Stimulated activated CD8-positive, alpha-beta memory T cell treated with anti-CD3 and anti-CD28 coated beads, Interleukin-12 subunit alpha, Interleukin-12 subunit beta, amount 100 ng/mL, for 24 hours (primary cell): ENCODE results near the gene SLC2A14.
"Not testable (repeated sequence)": the region's sequence is repeated elsewhere in the genome, so short reads cannot be mapped to it uniquely, and the experiment has no call there.

Experiments
- DNase-seq: peaks from one replicate; pipeline ENCODE4 v3.0.0-alpha.2; 2020; ENCODE audit errors: extremely low read depth

The SLC2A14 gene

DNA sequence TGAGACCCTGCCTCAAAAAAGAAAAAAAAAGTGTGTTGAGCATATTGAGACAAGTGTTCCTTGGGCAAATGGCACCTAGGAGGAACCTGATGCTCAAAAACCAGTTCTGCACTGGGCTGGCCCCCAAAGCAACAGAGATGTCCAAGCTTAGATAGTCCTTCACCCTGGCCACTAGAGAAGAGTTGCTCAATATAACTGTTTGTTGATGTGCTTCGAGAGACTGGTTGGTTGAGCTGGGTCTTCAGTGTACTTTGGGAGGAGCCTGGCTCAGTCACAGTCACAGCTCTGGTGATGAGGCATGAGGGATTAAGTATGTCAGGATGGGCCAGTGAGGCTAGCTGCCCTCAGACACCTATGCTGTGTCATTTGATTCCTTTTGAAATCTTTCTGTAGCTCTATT is 38.0 kb downstream of the SLC2A14 start:
- DNase-seq, result no peak

DNA sequence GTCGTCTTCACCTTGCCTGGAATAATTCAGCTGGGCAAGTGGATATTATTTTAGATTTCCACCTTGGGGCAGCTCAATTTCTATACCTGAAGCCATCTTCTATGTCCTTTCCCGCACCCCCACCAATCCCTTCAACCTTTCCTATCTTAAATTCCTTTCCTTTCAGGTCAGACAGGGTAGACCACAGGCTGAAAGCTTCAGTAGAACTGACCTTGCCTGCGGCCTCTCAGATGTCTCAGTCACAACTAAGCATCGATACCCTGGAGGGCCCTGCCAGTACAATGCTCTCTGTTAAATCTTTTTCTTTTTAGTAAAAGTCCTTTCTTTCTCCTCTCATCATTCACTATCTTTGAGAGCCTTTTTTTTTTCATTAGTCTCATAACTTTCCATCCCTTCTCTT is 38.9 kb downstream of the SLC2A14 start:
- no peak for DNase-seq

DNA sequence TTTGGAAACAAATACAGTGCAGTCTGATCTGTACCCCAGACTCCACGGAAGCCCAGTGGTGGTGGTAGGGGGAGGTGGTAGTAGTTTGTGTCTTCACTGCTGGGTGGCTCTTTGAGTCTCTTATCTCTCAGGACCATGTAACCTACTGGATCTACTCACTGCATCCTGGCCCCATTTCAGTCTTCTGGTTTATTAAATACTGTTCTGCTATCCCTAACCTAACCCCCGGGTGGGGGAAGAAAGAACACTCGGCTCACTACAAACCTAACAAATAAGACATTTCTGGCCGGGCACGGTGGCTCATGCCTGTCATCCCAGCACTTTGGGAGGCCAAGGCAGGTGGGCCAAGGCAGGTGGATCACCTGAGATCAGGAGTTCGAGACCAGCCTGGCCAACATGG is 39.5 kb downstream of the SLC2A14 start:
- not testable (repeated sequence) for DNase-seq

DNA sequence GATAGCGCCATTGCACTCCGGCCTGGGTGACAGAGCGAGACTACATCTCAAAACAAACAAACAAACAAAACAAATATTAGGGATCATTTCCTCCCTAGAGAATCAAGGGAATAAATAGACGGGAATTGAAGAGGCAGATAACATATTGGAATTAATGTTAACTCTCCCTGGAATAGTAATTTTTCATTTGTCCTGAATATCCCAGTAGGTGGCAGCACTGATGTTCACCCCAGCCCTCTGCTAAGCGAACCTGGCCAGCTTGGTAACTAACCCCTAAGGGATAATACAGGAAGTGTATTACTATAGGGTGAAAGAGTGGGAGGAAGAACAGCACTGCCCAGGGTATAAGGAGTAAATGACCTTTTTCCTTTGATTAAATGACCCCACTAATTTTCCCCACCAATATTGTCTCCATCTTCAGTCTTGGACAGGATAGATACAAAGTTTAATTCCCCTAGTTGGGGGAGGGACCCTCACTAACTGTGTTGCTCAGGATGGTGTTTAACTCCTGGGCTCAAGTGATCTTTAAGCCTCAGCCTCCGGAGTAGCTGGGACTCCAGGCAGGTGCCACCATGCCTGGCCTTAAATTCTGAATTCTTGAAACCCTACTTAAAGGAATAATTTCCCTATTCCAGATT is 40.5 kb downstream of the SLC2A14 start:
- DNase-seq, result no peak

DNA sequence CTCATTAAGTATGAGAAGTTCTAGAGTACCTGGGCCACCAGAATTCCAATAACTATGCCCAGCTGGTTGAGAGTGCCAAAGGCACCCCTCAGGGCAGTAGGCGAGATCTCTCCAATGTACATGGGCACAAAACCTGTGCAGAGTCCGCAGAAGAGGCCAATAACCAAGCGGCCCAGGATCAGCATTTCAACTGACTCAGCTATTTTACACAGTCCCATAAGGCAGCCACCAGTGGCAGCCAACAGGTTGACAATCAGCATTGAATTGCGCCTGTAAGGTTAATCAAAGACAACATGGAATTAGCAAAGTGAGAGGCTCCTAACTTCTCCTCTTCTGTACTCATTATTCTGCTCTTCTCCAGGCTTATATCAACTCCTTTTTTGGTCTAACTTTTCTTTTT is 43.0 kb downstream of the SLC2A14 start:
- not testable (repeated sequence) for DNase-seq

DNA sequence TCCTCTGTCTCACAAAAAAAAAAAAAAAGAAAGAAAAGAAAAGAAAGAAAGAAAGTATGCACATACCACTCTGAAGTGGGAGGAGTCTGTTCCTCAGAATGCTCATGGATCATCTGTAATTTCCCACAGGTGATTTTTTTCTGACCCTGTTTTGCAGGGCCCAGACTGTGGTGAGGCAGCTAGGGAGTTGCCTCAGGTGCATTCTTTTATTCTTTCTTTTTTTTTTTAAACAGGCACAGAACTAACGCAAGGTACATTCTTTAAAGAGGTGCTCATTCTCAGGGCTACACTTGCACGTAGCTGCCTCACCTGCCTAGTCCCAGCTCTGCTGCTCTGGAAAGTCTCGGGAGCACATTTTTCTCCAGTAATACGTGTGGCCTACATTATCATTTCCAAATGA is 47.0 kb downstream of the SLC2A14 start:
- DNase-seq, result not testable (repeated sequence)

DNA sequence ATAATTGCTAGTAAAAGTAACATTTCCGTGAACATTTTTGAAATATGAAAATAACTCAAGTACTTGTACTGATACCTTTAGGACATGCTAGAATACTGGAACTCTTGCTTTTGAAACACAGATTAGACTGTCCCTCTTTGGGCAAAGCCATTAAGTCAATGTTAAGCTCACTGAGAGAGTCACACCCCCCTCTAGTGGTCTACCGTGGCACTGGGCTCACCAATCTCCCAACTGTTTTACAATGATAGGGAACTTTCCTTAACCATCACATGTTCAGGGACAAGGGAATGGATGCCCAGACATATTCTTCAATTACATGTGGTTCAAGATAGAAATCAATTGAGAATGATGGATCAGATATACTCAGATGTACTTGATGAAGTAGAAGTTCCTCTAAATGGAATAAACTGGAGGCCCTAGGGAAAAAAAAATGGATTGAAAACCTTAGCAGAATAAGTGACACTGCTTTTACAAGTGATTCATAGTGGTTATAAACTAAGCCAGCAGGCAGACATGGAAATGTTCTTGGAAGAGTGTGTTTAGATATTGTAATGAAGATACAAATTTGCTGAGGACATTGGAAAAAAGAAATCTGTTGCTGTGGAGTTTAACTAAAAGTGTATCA is 65.7 kb downstream of the SLC2A14 start:
- no peak for DNase-seq

DNA sequence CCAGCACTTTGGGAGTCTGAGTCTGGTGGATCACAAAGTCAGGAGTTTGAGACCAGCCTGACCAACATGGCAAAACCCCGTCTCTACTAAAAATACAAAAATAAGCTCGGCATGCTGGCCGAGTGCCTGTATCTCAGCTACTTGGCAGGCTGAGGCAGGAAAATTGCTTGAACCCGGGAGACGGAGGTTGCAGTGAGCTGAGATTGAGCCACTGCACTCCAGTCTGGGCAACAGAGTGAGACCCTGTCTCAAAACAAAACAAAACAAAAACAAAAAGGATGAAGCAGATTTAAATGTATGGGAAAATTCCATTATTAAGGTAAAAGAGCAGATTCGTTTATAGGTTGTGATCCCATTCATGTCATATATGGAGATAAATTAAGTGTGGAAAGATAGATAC is 66.4 kb downstream of the SLC2A14 start:
- not testable (repeated sequence) for DNase-seq

DNA sequence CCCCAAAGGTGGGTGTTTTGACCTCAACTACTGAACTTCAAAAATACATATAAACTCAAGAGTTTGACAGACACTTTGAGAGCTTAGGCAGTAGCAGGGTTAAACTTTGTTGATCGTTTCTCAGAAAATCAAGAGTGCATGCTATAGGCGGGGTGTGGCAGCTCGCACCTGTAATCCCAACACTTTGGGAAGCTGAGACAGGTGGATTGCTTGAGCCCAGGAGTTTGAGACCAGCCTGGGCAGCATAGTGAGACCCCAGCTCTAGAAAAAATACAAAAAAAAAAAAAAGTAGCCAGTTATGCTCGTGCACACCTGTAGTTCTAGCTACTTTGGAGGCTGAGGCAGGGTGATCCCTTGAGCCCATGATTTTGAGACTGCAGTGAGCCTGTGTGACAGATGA is 71.3 kb downstream of the SLC2A14 start:
- DNase-seq, result no peak

DNA sequence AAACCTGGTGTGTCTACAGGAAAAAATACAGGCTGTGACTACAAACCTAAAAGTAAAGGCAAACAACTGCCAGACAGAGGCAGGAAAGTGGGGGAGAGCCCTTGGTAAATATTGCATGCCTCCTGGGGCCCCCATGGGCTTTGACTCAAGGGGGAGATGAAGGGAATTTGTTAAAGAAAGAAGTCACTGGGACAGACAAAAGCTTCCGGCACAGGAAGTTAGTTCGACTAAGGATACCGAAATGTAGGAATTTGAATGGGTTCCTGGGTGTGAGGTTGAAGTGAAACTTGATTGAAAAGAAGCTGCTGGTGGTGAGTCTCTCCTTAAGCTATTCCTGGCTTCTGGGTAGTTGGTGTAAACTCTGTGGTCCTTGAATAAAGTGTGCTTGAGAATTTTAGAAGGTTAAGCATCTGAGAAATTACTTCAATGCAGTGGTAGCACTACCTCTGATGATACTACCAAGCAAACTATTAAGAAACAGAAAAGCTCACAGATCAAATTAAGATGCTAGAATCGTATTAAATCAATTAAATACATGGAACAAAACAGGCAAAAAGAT is 73.9 kb downstream of the SLC2A14 start:
- DNase-seq, result not testable (repeated sequence)

DNA sequence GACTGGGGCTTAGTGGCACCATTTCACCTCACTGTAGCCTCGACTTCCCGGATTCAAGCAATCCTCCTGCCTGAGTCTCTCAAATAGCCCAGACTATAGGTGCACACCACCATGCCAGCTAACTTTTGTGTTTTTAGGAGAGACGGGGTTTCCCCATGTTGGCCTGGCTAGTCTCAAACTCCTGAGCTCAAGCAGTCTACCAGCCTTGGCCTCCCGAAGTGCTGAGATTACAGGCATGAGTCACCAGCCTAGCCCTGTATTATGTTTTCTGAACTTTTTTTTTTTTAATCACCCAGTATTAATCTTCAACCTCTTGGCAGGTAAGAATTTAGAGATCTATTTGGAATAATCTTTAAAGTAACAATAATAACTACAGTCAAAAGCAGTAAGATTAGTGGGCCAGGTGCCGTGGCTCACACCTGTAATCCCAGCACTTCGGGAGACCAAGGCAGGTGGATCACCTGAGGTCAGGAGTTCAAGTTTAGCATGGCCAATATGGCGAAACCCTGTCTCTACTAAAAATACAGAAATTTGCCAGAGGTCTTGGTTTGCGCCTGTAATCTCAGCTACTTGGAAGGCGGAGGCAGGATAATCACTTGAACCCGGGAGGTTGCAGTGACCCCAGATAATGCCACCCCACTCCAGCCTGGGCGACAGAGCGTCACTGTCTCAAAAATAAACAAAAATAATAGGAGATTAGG is 74.9 kb downstream of the SLC2A14 start:
- DNase-seq, result no peak

DNA sequence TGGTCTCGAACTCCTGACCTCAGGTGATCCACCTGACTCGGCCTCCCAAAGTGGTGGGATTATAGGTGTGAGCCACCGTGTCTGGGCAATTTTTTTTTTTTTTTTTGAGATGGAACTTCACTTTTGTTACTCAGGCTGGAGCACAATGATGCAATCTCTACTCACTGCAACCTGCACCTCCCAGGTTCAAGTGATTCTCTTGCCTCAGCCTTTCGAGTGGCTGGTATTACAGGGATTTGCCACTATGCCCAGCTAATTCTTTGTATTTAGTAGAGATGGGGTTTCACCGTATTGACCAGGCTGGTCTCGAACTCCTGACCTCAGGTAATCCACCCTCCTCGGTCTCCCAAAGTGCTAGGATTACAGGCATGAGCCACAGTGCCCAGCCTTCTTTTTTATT is 75.4 kb downstream of the SLC2A14 start:
- not testable (repeated sequence) for DNase-seq

DNA sequence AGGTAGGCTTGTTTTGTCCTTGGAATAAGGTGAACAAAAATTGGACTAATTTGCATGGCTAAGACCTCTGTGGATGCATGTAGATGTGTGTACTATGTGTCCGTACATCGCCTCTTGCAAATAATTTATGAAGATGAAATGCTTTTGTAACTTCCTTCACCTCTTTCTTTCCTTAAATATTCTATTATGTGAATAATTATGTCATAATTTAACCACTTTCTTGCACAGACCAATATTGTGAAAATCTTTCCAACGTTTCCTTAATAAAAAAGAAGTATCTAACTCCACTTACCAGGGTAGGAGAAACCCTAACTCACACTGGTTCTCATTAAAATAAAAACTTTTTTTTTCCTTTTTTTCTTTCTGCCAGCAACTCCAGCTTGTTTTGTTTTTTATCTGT is 79.5 kb downstream of the SLC2A14 start:
- no peak for DNase-seq

DNA sequence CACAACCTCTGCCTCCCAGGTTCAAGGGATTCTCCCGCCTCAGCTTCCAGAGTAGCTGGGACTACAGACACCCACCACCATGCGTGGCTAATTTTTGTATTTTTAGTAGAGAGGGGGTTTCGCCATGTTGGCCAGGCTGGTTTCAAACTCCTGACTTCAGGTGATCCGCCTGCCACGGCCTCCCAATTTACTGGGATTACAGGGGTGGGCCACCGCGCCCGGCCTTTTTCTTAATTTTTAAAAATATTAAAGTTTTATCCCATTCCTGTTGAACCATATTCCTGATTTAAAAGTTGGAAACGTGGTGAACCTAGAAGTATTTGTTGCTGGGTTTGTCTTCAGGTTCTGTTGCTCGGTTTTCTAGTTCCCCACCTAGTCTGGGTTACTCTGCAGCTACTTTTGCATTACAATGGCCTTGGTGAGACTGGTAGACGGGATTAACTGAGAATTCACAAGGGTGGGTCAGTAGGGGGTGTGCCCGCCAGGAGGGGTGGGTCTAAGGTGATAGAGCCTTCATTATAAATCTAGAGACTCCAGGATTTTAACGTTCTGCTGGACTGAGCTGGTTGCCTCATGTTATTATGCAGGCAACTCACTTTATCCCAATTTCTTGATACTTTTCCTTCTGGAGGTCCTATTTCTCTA is 83.7 kb downstream of the SLC2A14 start, which contains the start of gene NANOG:
NANOG (plus strand) TSS at position 519 of the 645 bp plus-strand sequence. CDS start 213 bp downstream, outside the sequence.
- not testable (repeated sequence) for DNase-seq

DNA sequence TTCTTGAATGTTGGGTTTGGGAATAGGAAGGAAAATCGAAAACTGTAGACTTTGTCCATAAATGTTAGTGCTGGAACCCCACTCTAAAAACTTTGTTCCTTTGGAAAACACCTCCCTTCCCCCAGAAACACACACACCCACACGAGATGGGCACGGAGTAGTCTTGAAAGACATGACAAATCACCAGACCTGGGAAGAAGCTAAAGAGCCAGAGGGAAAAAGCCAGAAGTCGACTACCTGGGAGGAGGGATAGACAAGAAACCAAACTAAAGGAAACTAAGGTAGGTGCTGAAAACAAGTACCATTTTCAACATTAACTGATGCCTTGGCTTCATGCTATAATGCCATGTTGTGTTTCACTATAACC is 84.4 kb downstream of the SLC2A14 start:
- no peak for DNase-seq

DNA sequence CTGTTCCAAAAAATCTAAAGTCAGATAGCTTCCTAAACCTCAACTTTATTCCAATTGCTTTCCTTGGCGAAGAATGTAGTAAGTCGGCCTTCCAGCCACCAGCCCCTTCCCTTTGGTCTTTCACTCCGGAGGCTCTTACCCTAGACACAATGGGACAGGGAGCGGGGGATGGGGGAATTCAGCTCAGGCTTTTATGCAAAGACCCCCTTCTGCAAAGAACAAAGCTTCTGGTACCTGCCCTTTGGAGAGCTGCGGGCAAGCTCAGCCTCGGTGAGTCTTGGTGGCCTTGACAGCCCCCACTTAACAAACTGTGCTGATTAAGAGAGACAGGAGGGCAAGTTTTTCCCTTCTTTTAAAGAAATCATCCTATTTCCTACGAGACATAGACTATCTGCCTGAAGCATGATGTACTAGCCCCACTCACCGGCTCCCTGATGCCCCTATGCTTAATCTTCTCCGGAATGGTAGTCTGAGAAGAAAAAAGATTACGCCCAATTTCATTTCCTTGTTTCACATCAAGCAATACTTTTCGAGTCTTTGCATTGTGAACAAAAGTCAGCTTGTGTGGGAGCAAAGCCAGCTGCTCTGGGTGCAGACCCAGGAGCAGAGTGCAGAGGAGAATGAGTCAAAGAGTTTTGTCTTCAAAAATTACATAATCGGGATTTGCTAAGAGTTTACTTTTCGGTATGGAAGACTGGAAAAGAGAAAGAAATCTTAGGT is 85.0 kb downstream of the SLC2A14 start:
- no peak for DNase-seq

DNA sequence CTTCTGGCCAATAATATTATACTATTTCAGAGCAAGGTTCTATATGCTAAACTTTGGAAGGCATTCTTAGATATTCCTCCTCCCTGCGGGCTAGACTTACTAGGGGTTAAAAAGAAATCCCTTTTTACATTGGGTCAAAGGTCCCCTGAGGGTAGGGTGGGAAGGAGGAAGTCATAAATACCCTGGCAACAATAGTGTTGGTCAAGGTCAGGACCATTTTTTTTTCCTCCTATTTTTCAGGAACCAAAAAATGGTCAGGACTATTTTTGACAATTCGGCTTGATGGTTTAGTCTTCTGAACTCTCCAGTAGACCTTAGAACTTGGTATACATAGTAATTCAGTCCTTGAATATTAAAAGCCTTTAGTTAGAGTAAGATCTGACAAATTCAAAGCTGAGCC is 88.0 kb downstream of the SLC2A14 start:
- DNase-seq, result no peak

DNA sequence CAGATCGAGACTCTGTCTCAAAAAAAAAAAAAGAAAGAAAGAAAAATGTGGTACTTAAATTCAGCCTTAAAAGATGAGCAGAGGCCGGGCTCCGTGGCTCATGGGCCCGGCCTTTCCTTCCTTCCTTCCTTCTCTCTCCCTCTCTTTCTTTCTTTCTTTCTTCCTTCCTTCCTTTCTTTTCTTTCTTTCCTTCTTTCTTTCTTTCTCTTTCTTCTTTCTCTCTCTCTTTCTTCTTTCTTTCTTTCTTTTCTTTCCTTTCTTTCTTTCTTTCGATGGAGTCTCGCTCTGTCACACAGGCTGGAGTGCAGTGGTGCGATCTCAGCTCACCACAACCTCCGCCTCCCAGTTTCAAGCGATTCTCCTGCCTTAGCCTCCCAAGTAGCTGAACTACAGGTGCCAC is 89.3 kb downstream of the SLC2A14 start:
- DNase-seq, result not testable (repeated sequence)

DNA sequence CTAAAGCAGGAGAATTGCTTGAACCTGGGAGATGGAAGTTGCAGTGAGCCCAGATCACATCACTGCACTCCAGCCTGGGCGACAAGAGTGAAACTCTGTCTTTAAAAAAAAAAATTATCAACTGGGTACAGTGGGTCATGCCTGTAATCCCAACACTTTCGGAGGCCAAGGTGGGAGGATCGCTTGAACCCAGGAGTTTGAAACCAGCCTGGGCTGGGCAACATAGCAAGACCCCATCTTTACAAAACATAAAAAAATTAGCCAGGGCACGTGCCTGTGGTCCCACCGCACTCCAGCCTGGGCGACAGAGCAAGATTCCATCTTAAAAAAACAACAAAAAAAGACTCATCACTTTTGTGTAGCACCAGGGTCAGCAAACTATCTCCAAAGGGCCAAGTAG is 90.7 kb downstream of the SLC2A14 start:
- DNase-seq, result no peak

DNA sequence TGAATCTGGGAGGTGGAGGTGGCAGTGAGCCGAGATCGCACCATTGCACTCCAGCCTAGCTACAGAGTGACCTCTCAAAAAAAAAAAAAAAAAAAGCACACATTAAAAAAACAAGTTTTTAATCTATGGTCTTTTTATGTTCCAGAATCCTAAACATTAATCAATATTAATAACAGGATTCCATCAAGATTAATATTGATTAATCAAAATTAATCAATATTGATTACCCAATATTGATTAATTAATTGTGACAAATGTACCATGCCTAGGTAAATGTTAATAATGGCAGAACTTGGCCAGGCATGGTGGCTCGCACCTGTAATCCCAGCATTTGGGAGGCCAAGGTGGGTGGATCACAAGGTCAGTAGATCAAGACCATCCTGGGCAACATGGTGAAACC is 91.4 kb downstream of the SLC2A14 start:
- DNase-seq, result no peak

DNA sequence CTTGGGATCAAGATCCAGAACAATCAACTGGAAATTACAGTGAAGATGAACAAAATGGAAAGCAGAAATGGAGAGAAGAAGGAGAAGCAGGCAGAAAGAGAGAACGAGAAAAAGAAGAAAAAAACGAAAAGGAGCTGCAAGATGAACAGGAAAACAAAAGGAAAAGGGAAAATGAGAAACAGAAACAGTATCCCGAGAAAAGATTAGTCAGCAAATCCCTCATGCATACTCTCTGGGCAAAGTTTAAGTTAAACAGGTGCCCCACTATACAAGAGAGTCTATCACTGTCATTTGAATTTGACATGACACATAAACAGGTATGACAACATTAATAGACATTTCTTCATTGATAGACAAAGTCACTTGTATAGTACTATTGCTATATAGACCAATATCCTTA is 102.7 kb downstream of the SLC2A14 start:
- no peak for DNase-seq
